ENCODE results near the gene KLK12.

KLK12 gene

GRCh38 chr19:51060336-51060735 lies 25.5 kb upstream of the KLK12 start:
- no peak overlapping the region for H3K4me3 ChIP-seq (ENCODE audit: low read depth, low read length)
- DNase-seq (ENCODE audit: low read depth) = no peak
- TF ChIP-seq, protein P1, sequence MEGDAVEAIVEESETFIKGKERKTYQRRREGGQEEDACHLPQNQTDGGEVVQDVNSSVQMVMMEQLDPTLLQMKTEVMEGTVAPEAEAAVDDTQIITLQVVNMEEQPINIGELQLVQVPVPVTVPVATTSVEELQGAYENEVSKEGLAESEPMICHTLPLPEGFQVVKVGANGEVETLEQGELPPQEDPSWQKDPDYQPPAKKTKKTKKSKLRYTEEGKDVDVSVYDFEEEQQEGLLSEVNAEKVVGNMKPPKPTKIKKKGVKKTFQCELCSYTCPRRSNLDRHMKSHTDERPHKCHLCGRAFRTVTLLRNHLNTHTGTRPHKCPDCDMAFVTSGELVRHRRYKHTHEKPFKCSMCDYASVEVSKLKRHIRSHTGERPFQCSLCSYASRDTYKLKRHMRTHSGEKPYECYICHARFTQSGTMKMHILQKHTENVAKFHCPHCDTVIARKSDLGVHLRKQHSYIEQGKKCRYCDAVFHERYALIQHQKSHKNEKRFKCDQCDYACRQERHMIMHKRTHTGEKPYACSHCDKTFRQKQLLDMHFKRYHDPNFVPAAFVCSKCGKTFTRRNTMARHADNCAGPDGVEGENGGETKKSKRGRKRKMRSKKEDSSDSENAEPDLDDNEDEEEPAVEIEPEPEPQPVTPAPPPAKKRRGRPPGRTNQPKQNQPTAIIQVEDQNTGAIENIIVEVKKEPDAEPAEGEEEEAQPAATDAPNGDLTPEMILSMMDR (IDR thresholded peaks at IDR 0.05; ENCODE audit: low read depth, low read length, missing control alignments) = no peak
- in situ Hi-C loops (cut with HindIII; ENCODE audit: low sequenced_read_pairs) = no loop called here

DNA sequence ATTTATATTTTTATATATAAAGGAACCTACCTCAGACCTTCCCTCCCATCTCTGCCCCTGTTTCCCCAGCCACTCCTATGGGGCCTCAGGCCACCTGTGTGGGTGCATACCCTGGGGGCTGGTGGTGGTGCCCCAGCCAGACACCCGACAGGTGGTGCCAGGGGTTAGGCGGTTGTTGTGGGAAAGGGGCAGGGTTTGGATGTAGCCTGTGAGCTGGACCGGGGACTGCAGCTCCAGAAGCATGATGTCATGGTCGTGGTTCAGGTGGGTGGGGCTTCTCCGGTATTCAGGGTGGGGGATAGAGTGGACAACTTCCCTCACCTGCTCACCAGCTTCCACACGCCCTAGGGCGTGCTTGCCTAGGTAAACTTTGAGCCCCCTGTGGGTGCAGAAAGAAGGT lies 24.9 kb upstream of the KLK12 start:
- in situ Hi-C loops (cut with HindIII; ENCODE audit: low sequenced_read_pairs) = no loop called here
- H3K4me3 ChIP-seq (ENCODE audit: low read depth, low read length) = no peak overlapping the region
- TF ChIP-seq, protein P1 (IDR thresholded peaks at IDR 0.05; ENCODE audit: low read depth, low read length, missing control alignments) = no peak
- DNase-seq (ENCODE audit: low read depth) = no peak

- DNase-seq (ENCODE audit: low read depth) = no peak
- TF ChIP-seq, protein P1 (IDR thresholded peaks at IDR 0.05; ENCODE audit: low read depth, low read length, missing control alignments) = no peak
- in situ Hi-C loops (cut with HindIII; ENCODE audit: low sequenced_read_pairs) = no loop called here
- no peak overlapping the region for H3K4me3 ChIP-seq (ENCODE audit: low read depth, low read length)
These were observed 21.1 kb upstream of the KLK12 start for GRCh38 chr19:51055866-51056265.

GRCh38 chr19:51047031-51047335 lies 12.2 kb upstream of the KLK12 start:
- no peak for DNase-seq (ENCODE audit: low read depth)
- TF ChIP-seq, protein P1 (IDR thresholded peaks at IDR 0.05; ENCODE audit: low read depth, low read length, missing control alignments) = no peak
- in situ Hi-C loops (cut with HindIII; ENCODE audit: low sequenced_read_pairs) = no loop called here
- no peak overlapping the region for H3K4me3 ChIP-seq (ENCODE audit: low read depth, low read length)

DNA sequence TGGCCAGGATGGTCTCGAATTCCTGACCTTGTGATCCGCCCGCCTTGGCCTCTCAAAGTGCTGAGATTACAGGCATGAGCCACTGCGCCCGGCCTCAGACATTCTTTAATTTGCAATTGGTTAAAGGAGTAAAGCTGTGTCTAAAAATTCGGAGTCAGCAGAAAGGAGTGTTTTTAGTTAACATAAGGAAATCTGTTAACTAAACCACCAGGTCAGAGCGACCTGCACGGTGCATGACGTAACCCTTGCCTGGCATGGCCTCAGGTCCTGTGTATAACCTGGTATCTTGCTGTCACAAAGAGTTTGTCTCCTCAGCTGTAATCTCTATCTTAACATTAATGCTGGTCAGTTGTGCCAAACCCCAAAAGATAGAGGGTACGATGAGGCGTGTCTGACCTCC lies 9.5 kb upstream of the KLK12 start:
- TF ChIP-seq, protein P1 (IDR thresholded peaks at IDR 0.05; ENCODE audit: low read depth, low read length, missing control alignments) = no peak
- in situ Hi-C loops (cut with HindIII; ENCODE audit: low sequenced_read_pairs) = no loop called here
- no peak overlapping the region for H3K4me3 ChIP-seq (ENCODE audit: low read depth, low read length)
- DNase-seq (ENCODE audit: low read depth) = no peak

- H3K4me3 ChIP-seq (ENCODE audit: low read depth, low read length) = no peak overlapping the region
- TF ChIP-seq, protein P1 (IDR thresholded peaks at IDR 0.05; ENCODE audit: low read depth, low read length, missing control alignments) = no peak
- DNase-seq (ENCODE audit: low read depth) = no peak
- in situ Hi-C loops (cut with HindIII; ENCODE audit: low sequenced_read_pairs) = no loop called here
These were observed 8.7 kb upstream of the KLK12 start for GRCh38 chr19:51043497-51043896.

- in situ Hi-C loops (cut with HindIII; ENCODE audit: low sequenced_read_pairs) = no loop called here
- DNase-seq (ENCODE audit: low read depth) = no peak
- H3K4me3 ChIP-seq (ENCODE audit: low read depth, low read length) = no peak overlapping the region
- TF ChIP-seq, protein P1 (IDR thresholded peaks at IDR 0.05; ENCODE audit: low read depth, low read length, missing control alignments) = no peak
These were observed 5.3 kb upstream of the KLK12 start for GRCh38 chr19:51040151-51040550.

Data from astrocyte of the cerebellum (primary cell).